H9 (cell line): ENCODE data around the gene SLC35A5. TPM values are rescaled to one million over a fixed set of nuclear protein-coding genes. Genes with fewer than 3 reads are reported as not detected.

Experiments
- DNase-seq: peaks from one replicate; pipeline ENCODE4 v3.0.0-alpha.2; 2017
- H2AFZ ChIP-seq: one replicate; pipeline ENCODE4 v1.6.1; 2013; ENCODE audit warnings: mild to moderate bottlenecking, low read length, control low read depth, moderate library complexity
- H2AK5ac ChIP-seq: 2 replicates; pipeline ENCODE4 v1.6.1; 2013; ENCODE audit warnings: low read length, control low read depth, mixed read lengths; ENCODE audit not compliant: insufficient read length
- H2BK120ac ChIP-seq: one replicate; pipeline ENCODE4 v1.6.1; 2013; ENCODE audit warnings: low read depth, mild to moderate bottlenecking, low read length, control low read depth, inconsistent platforms; ENCODE audit not compliant: poor library complexity, severe bottlenecking
- H2BK12ac ChIP-seq: 2 replicates; pipeline ENCODE4 v1.6.1; 2013; ENCODE audit warnings: low read length, control low read depth, mixed read lengths, low read depth; ENCODE audit not compliant: insufficient read length
- H2BK15ac ChIP-seq: 2 replicates; pipeline ENCODE4 v1.6.1; 2013; ENCODE audit warnings: low read depth, low read length, control low read depth
- H2BK20ac ChIP-seq: one replicate; pipeline ENCODE4 v1.6.1; 2013; ENCODE audit warnings: low read depth, mild to moderate bottlenecking, low read length, control low read depth, inconsistent platforms; ENCODE audit not compliant: poor library complexity, severe bottlenecking
- H2BK5ac ChIP-seq: 2 replicates; pipeline ENCODE4 v1.6.1; 2013; ENCODE audit warnings: low read length, control low read depth, mixed read lengths; ENCODE audit not compliant: insufficient read length
- H3K14ac ChIP-seq: 2 replicates; pipeline ENCODE4 v1.6.1; 2013; ENCODE audit warnings: low read length, control low read depth; ENCODE audit not compliant: insufficient read depth
- H3K18ac ChIP-seq: 2 replicates; pipeline ENCODE4 v1.6.1; 2013; ENCODE audit warnings: low read depth, mild to moderate bottlenecking, mixed read lengths, low read length, control low read depth; ENCODE audit not compliant: insufficient read length
- H3K23ac ChIP-seq: 2 replicates; pipeline ENCODE4 v1.6.1; 2013; ENCODE audit warnings: low read length, control low read depth, mixed read lengths, low read depth; ENCODE audit not compliant: insufficient read length
- H3K23me2 ChIP-seq: 2 replicates; pipeline ENCODE4 v1.6.1; 2013; ENCODE audit warnings: low read depth, mild to moderate bottlenecking, mixed read lengths, low read length, control low read depth; ENCODE audit not compliant: insufficient read length, poor library complexity, severe bottlenecking
- H3K27ac ChIP-seq: 2 replicates; pipeline ENCODE4 v1.5.1; 2013; ENCODE audit warnings: low read length, control low read depth, mixed read lengths, low read depth; ENCODE audit not compliant: insufficient read length
- H3K27me3 ChIP-seq: 2 replicates; pipeline ENCODE4 v1.6.1; 2013; ENCODE audit warnings: low read length, control low read depth, inconsistent platforms; ENCODE audit not compliant: insufficient read depth
- H3K4ac ChIP-seq: 2 replicates; pipeline ENCODE4 v1.6.1; 2013; ENCODE audit warnings: low read depth, mild to moderate bottlenecking, control low read depth, inconsistent platforms, low read length, moderate library complexity
- H3K4me1 ChIP-seq: 2 replicates; pipeline ENCODE4 v1.6.1; 2013; ENCODE audit warnings: low read length, control low read depth, inconsistent platforms; ENCODE audit not compliant: insufficient read depth
- H3K4me2 ChIP-seq: 2 replicates; pipeline ENCODE4 v1.6.1; 2013; ENCODE audit warnings: low read length, control low read depth, mixed read lengths; ENCODE audit not compliant: insufficient read length, insufficient read depth
- H3K56ac ChIP-seq: 2 replicates; pipeline ENCODE4 v1.6.1; 2013; ENCODE audit warnings: low read depth, mild to moderate bottlenecking, mixed read lengths, low read length, control low read depth; ENCODE audit not compliant: insufficient read length
- H3K79me1 ChIP-seq: 2 replicates; pipeline ENCODE4 v1.6.1; 2013; ENCODE audit warnings: low read depth, mild to moderate bottlenecking, moderate library complexity, low read length, control low read depth, inconsistent platforms; ENCODE audit not compliant: insufficient read depth, poor library complexity, severe bottlenecking
- H3K79me2 ChIP-seq: 2 replicates; pipeline ENCODE4 v1.6.1; 2013; ENCODE audit warnings: low read length, control low read depth, inconsistent platforms; ENCODE audit not compliant: insufficient read depth
- H3K9ac ChIP-seq: 2 replicates; pipeline ENCODE4 v1.6.1; 2013; ENCODE audit warnings: low read length, control low read depth, mixed read lengths; ENCODE audit not compliant: insufficient read length; ENCODE audit errors: extremely low read depth
- H3K9me3 ChIP-seq: one replicate; pipeline ENCODE4 v1.6.1; 2013; ENCODE audit warnings: low read depth, low read length, inconsistent platforms; ENCODE audit not compliant: control insufficient read depth
- H3T11ph ChIP-seq: one replicate; pipeline ENCODE4 v1.6.1; 2013; ENCODE audit warnings: mild to moderate bottlenecking, low read length, control low read depth, inconsistent platforms
- H4K20me1 ChIP-seq: one replicate; pipeline ENCODE4 v1.6.1; 2013; ENCODE audit not compliant: control insufficient read depth, insufficient read length, insufficient read depth
- H4K5ac ChIP-seq: 2 replicates; pipeline ENCODE4 v1.6.1; 2013; ENCODE audit warnings: low read depth, mild to moderate bottlenecking, mixed read lengths, low read length, control low read depth; ENCODE audit not compliant: insufficient read length
- H4K8ac ChIP-seq: replicated peaks from 2 replicates; pipeline ENCODE4 v1.6.1; 2013; ENCODE audit warnings: low read length, control low read depth, mixed read lengths, low read depth; ENCODE audit not compliant: insufficient read length
- H4K91ac ChIP-seq: 2 replicates; pipeline ENCODE4 v1.6.1; 2013; ENCODE audit warnings: low read depth, mild to moderate bottlenecking, moderate library complexity, mixed read lengths, low read length, control low read depth; ENCODE audit not compliant: insufficient read length
- H3K27ac Mint-ChIP-seq, 3 experiments: 2 replicates in 2 of 3; 3 replicates in 1 of 3; pipeline ENCODE4 v1.8.0; 2020 to 2021; ENCODE audit warnings: mixed read lengths in 3 of 3, mild to moderate bottlenecking in 1 of 3, moderate library complexity in 1 of 3
- H3K27me3 Mint-ChIP-seq: 2 replicates; pipeline ENCODE4 v1.8.0; 2021; ENCODE audit warnings: low read depth, mild to moderate bottlenecking, moderate library complexity, mixed read lengths
- H3K36me3 Mint-ChIP-seq, 3 experiments: 2 replicates in 2 of 3; 3 replicates in 1 of 3; pipeline ENCODE4 v1.8.0; 2020 to 2021; ENCODE audit warnings: low read depth in 3 of 3, mixed read lengths in 3 of 3; ENCODE audit not compliant: insufficient read depth in 1 of 3
- H3K4me1 Mint-ChIP-seq, 2 experiments: 2 replicates each; pipeline ENCODE4 v1.8.0; 2020; ENCODE audit warnings: mixed read lengths in 2 of 2
- H3K4me3 Mint-ChIP-seq, 2 experiments: 2 replicates in 1 of 2; 3 replicates in 1 of 2; pipeline ENCODE4 v1.8.0; 2020 to 2021; ENCODE audit warnings: mild to moderate bottlenecking in 2 of 2, mixed read lengths in 2 of 2, moderate library complexity in 1 of 2
- H3K9me3 Mint-ChIP-seq, 2 experiments: 2 replicates in 1 of 2; 3 replicates in 1 of 2; pipeline ENCODE4 v1.8.0; 2020; ENCODE audit warnings: mild to moderate bottlenecking in 2 of 2, mixed read lengths in 2 of 2, moderate library complexity in 1 of 2
- total RNA-seq: library from RNA; stranded (reverse); gene quantifications from 2 replicates; pipeline ENCODE4 v1.2.1, GENCODE V29; 2021
- TF ChIP-seq, protein P1 (sequence below): fragments of 200-600 bp; sonication (generic); conservative IDR thresholded peaks from 3 replicates; pipeline ENCODE4 v1.8.0; 2021; ENCODE audit warnings: antibody characterized with exemption, mild to moderate bottlenecking

Gene SLC35A5
- total RNA-seq, 1 experiment from 2014 or later: 40.0 TPM

DNA sequence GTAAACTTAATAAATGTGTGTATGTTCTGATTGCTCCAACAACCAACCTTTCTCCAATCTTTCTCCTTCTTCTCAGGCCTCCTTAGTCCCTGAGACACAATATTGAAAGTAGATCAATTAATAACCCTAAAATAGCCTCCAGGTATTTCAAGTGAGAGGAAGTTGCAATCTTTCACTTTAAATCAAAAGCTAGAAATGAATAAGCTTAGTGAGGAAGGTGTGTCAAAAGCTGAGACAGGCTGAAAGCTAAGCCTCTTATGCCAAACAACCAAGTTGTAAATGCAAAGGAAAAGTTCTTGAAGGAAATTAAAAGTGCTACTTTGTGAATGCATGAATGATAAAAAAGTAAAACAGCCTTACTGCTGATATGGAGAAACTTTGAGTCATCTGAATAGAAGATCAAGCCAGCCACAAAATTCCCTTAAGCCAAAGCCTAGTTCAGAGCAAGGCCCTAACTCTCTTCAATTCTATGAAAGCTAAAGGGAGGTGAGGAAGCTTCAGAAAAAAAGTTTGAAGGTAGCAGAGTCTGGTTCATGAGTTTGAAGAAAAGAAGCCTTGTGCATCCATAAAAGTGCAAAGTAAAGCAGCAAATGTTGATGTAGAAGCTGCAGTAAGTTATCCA lies 40.5 kb downstream of the SLC35A5 start:
- no peak overlapping the region for H3K56ac ChIP-seq
- TF ChIP-seq, protein P1, sequence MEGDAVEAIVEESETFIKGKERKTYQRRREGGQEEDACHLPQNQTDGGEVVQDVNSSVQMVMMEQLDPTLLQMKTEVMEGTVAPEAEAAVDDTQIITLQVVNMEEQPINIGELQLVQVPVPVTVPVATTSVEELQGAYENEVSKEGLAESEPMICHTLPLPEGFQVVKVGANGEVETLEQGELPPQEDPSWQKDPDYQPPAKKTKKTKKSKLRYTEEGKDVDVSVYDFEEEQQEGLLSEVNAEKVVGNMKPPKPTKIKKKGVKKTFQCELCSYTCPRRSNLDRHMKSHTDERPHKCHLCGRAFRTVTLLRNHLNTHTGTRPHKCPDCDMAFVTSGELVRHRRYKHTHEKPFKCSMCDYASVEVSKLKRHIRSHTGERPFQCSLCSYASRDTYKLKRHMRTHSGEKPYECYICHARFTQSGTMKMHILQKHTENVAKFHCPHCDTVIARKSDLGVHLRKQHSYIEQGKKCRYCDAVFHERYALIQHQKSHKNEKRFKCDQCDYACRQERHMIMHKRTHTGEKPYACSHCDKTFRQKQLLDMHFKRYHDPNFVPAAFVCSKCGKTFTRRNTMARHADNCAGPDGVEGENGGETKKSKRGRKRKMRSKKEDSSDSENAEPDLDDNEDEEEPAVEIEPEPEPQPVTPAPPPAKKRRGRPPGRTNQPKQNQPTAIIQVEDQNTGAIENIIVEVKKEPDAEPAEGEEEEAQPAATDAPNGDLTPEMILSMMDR: no peak
- H3K9ac ChIP-seq: no peak overlapping the region
- H3K79me1 ChIP-seq: no peaks in the 10 kb centered on the region
- no peak overlapping the region for H3K18ac ChIP-seq
- H3K27me3 Mint-ChIP-seq: no peaks in the 10 kb centered on the region
- H3K79me2 ChIP-seq: no peaks in the 10 kb centered on the region
- no peak overlapping the region for H2BK15ac ChIP-seq
- H3K23me2 ChIP-seq: no peaks in the 10 kb centered on the region
- no peak overlapping the region for H3K14ac ChIP-seq
- no peak overlapping the region for H3K27ac ChIP-seq
- DNase-seq: no peak
- no peak overlapping the region for H2BK5ac ChIP-seq
- no peak overlapping the region for H4K5ac ChIP-seq
- no peak overlapping the region for H3K4ac ChIP-seq
- H2AK5ac ChIP-seq: no peak overlapping the region
- no peaks in the 10 kb centered on the region for H4K20me1 ChIP-seq
- no peak overlapping the region for H3K27ac Mint-ChIP-seq
- H3T11ph ChIP-seq: no peak overlapping the region
- H3K9me3 ChIP-seq: no peaks in the 10 kb centered on the region
- no peak overlapping the region for H4K91ac ChIP-seq
- H3K4me3 Mint-ChIP-seq: no peak overlapping the region
- H2AFZ ChIP-seq: no peak overlapping the region
- H2BK20ac ChIP-seq: no peak overlapping the region
- H3K4me1 ChIP-seq: no peaks in the 10 kb centered on the region
- H3K27me3 ChIP-seq: no peaks in the 10 kb centered on the region
- H2BK120ac ChIP-seq: no peak overlapping the region
- no peak overlapping the region for H2BK12ac ChIP-seq
- no peak overlapping the region for H3K23ac ChIP-seq
- H3K9me3 Mint-ChIP-seq: no peaks in the 10 kb centered on the region
- peaks cover 9 to 11% of the 10 kb centered on the region in 2 experiments; a peak in 3 of 4 replicates for H3K4me1 Mint-ChIP-seq
- H4K8ac ChIP-seq: no peak overlapping the region
- H3K36me3 Mint-ChIP-seq: no peaks in the 10 kb centered on the region
- no peak overlapping the region for H3K4me2 ChIP-seq
